Measurements from ENCODE around the gene C6orf62. TPM values are rescaled to one million over a fixed set of nuclear protein-coding genes. Genes with fewer than 3 reads are reported as not detected.

Gene C6orf62
- total RNA-seq, 2 experiments from 2014 or later: 42.3 to 77.4 TPM

DNA sequence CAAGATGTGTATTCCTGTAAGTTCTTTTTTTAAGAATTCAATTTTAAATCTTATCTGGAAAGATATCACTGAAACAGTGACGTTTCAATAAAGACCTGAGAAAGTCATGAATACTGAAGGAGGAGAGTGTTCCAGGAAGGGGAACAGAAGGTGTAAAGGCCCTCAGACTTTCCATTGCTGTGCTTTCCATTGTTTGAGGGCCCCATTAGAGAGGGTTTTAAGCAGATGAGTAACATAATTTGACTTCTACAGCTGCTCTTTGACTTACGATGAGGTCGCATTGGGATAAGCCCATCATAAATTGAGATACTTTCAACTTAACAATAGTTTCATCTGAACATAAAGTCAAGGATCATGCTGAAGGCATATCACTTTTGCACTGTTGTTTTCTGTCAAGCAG is 27.4 kb downstream of the C6orf62 start:
- DNase-seq (ENCODE audit: low spot score): no peak
- CTCF ChIA-PET (ENCODE audit: unreplicated experiment): no interaction called here
- intact Hi-C loops (cut with micrococcal nuclease; ENCODE audit: unreplicated experiment): loop anchor here (5.0 to 10.0 kb wide), 2 partner anchors 259 to 323 kb away; no protein-coding TSS in a partner anchor

DNA sequence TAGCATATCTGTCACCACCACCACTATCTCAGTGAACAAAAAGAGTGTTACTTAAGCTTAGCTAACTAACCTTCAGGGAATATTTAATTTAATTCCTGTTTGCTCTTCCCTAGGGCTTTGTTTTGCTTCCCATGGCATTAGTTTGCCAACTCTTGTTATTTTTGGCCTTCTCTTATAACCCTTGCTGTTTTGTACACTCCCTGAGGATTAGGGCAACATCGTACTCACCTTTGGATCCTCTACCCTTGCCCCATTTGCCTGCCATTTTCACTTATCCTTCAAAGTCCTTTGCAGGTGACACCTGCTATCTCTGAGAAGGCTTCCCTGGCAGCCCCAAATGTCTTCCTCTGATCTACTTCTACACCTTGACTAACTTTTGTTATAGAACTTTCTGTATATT is 28.4 kb downstream of the C6orf62 start:
- no peak overlapping the region for H3K4me3 ChIP-seq (ENCODE audit: low read depth, low read length, poor library complexity, severe bottlenecking)
- no peaks in the 10 kb centered on the region for H3K9me2 ChIP-seq (ENCODE audit: insufficient read depth, low read length)
- H3K27ac ChIP-seq (ENCODE audit: low read depth, low read length, poor library complexity, severe bottlenecking): no peak overlapping the region
- H4K20me1 ChIP-seq (ENCODE audit: insufficient read depth, low read length): no peaks in the 10 kb centered on the region
- H3K79me2 ChIP-seq (ENCODE audit: insufficient read depth, low read depth, low read length): no peaks in the 10 kb centered on the region
- no peak for DNase-seq (ENCODE audit: low spot score)
- no peaks in the 10 kb centered on the region for H3K9me3 ChIP-seq (ENCODE audit: low read length)
- BruUV-seq (replicated peaks): no TSS peak
- POLR2A ChIA-PET: no interaction called here
- peaks cover 7% of the 10 kb centered on the region for H3K4me1 ChIP-seq (ENCODE audit: insufficient read depth, low read length, poor library complexity, severe bottlenecking)
- no peak for TF ChIP-seq CTCF (conservative IDR thresholded peaks at IDR 0.05; ENCODE audit: low read length)
- no peak for TF ChIP-seq EZH2phosphoT487 (IDR thresholded peaks at IDR 0.05; ENCODE audit: borderline replicate concordance, low read depth, low read length)
- CTCF ChIA-PET (ENCODE audit: unreplicated experiment): no interaction called here
- no peaks in the 10 kb centered on the region for H3K36me3 ChIP-seq (ENCODE audit: insufficient read depth, low read length)
- intact Hi-C loops (cut with micrococcal nuclease; ENCODE audit: unreplicated experiment): loop anchor here (5.0 to 10.0 kb wide), 2 partner anchors 258 to 324 kb away; no protein-coding TSS in a partner anchor
- H3K4me2 ChIP-seq (ENCODE audit: low read length): no peak overlapping the region
- H2AFZ ChIP-seq (ENCODE audit: low read length): no peak overlapping the region

More for the DNA sequence above, 27.4 kb downstream of the C6orf62 start:
- Histone ChIP-seq H2AFZ (ENCODE audit: low read length) (no peak overlapping the region), H3K4me2 (ENCODE audit: low read length) (no peak overlapping the region), H3K36me3 (ENCODE audit: insufficient read depth, low read length) (no peaks in the 10 kb centered on the region), H3K9me3 (ENCODE audit: low read length) (no peaks in the 10 kb centered on the region), H3K9me2 (ENCODE audit: insufficient read depth, low read length) (no peaks in the 10 kb centered on the region), H3K27ac (ENCODE audit: low read depth, low read length, poor library complexity, severe bottlenecking) (no peak overlapping the region), H3K4me3 (ENCODE audit: low read depth, low read length, poor library complexity, severe bottlenecking) (no peak overlapping the region), H3K4me1 (ENCODE audit: insufficient read depth, low read length, poor library complexity, severe bottlenecking) (peaks cover 7% of the 10 kb centered on the region), H4K20me1 (ENCODE audit: insufficient read depth, low read length) (no peaks in the 10 kb centered on the region), H3K79me2 (ENCODE audit: insufficient read depth, low read depth, low read length) (no peaks in the 10 kb centered on the region)
- TF ChIP-seq EZH2phosphoT487 (IDR thresholded peaks at IDR 0.05; ENCODE audit: borderline replicate concordance, low read depth, low read length) (no peak), CTCF (conservative IDR thresholded peaks at IDR 0.05; ENCODE audit: low read length) (no peak)
- no TSS peak for BruUV-seq (replicated peaks)
- POLR2A ChIA-PET: interaction anchor here (1.0 kb wide), 1 partner anchor 55 kb away, joined by 3 read pairs; no protein-coding TSS in a partner anchor

GRCh38 chr6:24689964-24690363 is 29.0 kb downstream of the C6orf62 start:
- Histone ChIP-seq H2AFZ (ENCODE audit: low read length) (no peak overlapping the region), H3K4me1 (ENCODE audit: insufficient read depth, low read length, poor library complexity, severe bottlenecking) (peaks cover 7% of the 10 kb centered on the region), H3K9me2 (ENCODE audit: insufficient read depth, low read length) (no peaks in the 10 kb centered on the region), H3K4me3 (ENCODE audit: low read depth, low read length, poor library complexity, severe bottlenecking) (no peak overlapping the region), H4K20me1 (ENCODE audit: insufficient read depth, low read length) (no peaks in the 10 kb centered on the region), H3K36me3 (ENCODE audit: insufficient read depth, low read length) (no peaks in the 10 kb centered on the region), H3K27ac (ENCODE audit: low read depth, low read length, poor library complexity, severe bottlenecking) (no peak overlapping the region), H3K79me2 (ENCODE audit: insufficient read depth, low read depth, low read length) (no peaks in the 10 kb centered on the region), H3K4me2 (ENCODE audit: low read length) (no peak overlapping the region), H3K9me3 (ENCODE audit: low read length) (no peaks in the 10 kb centered on the region)
- no peak for DNase-seq (ENCODE audit: low spot score)
- POLR2A ChIA-PET: interaction anchor here (1.1 kb wide), 1 partner anchor 117 kb away, joined by 3 read pairs; no protein-coding TSS in a partner anchor
- CTCF ChIA-PET (ENCODE audit: unreplicated experiment): no interaction called here
- no peak for TF ChIP-seq CTCF (conservative IDR thresholded peaks at IDR 0.05; ENCODE audit: low read length)
- TF ChIP-seq EZH2phosphoT487 (IDR thresholded peaks at IDR 0.05; ENCODE audit: borderline replicate concordance, low read depth, low read length): no peak
- intact Hi-C loops (cut with micrococcal nuclease; ENCODE audit: unreplicated experiment): loop anchor here (5.0 to 10.0 kb wide), 2 partner anchors 258 to 325 kb away; no protein-coding TSS in a partner anchor
- BruUV-seq (replicated peaks): no TSS peak
